Kidney (tissue), 14 donors: Measurements from ENCODE around the gene SPTLC3. TPM values are rescaled to one million over a fixed set of nuclear protein-coding genes. Genes with fewer than 3 reads are reported as not detected.

Experiments
- DNase-seq, 5 donors: peaks; one replicate each; pipeline ENCODE4 v3.0.0-alpha.2; 2013 to 2020
- FAIRE-seq: peaks from 2 replicates; lab custom pipeline; 2012; peaks lifted over from hg19 to GRCh38; lab: Jason Lieb, UNC
- H3K27ac ChIP-seq, 2 donors: one replicate each; pipeline ENCODE4 v1.7.0; 2013; ENCODE audit warnings: low read depth in 2 of 2, low read length in 2 of 2, inconsistent platforms in 1 of 2
- H3K27me3 ChIP-seq: one replicate; pipeline ENCODE4 v1.7.1; 2013; ENCODE audit warnings: low read length, inconsistent platforms; ENCODE audit not compliant: control insufficient read depth, insufficient read depth
- H3K36me3 ChIP-seq, 3 donors: one replicate each; pipeline versions ENCODE4 v1.7.0 to v1.7.1; 2013; ENCODE audit warnings: low read length in 3 of 3, control low read depth in 1 of 3, inconsistent platforms in 1 of 3; ENCODE audit not compliant: insufficient read depth in 3 of 3, control insufficient read depth in 2 of 3
- H3K4me1 ChIP-seq, 3 donors: one replicate each; pipeline versions ENCODE4 v1.7.0 to v1.7.1; 2013; ENCODE audit warnings: low read length in 3 of 3, inconsistent platforms in 1 of 3, low read depth in 1 of 3; ENCODE audit not compliant: control insufficient read depth in 2 of 3, insufficient read depth in 2 of 3
- H3K4me3 ChIP-seq, 3 donors: one replicate each; pipeline versions ENCODE4 v1.7.0 to v1.8.1; 2013; ENCODE audit warnings: low read length in 3 of 3, control low read depth in 1 of 3, inconsistent platforms in 1 of 3
- H3K9ac ChIP-seq, 3 donors: one replicate each; pipeline versions ENCODE4 v1.7.0 to v1.7.1; 2013; ENCODE audit warnings: low read length in 3 of 3, control low read depth in 1 of 3, inconsistent platforms in 1 of 3
- H3K9me3 ChIP-seq, 3 donors: one replicate each; pipeline versions ENCODE4 v1.7.0 to v1.7.1; 2013; ENCODE audit warnings: low read length in 3 of 3, control low read depth in 1 of 3, inconsistent platforms in 1 of 3; ENCODE audit not compliant: control insufficient read depth in 2 of 3, insufficient read depth in 1 of 3
- CTCF ChIP-seq: IDR thresholded peaks from 3 replicates; pipeline ENCODE4 v1.5.1; 2012; ENCODE audit warnings: mild to moderate bottlenecking, moderate library complexity, borderline replicate concordance; ENCODE audit not compliant: insufficient read depth; ENCODE audit errors: extremely low read depth
- intact Hi-C: fragments of 100-400 bp; cut with DNase I; formaldehyde crosslinking; loops from one replicate; pipeline ENCODE4 v1.11.1; 2022
- polyA plus RNA-seq: library from polyadenylated mRNA; stranded (reverse); fragments of 350-450 nt; fragmentation: Illumina TruSeq; extraction: RNeasy Lipid Tissue Mini Kit (QIAGEN cat#74804); gene quantifications from one replicate; pipeline ENCODE4 v1.2.3, GENCODE V29; 2014; ENCODE audit warnings: low read depth, low replicate concordance; ENCODE audit not compliant: insufficient read depth
- total RNA-seq: library from RNA; stranded (reverse); fragmentation: NEBNext Ultra II Directional; extraction: Animal tissue kit (Norgen Biotek cat#: 25700); gene quantifications from one replicate; pipeline ENCODE4 v1.2.1, GENCODE V29; 2021
- donor health status: control.
- donor health status: control.
- donor health status: control.
- donor health status: control.
- donor health status: control.
- donor health status: DM: yes; HTN: yes; CAD: no.
- donor health status: Normal renal cell carcinoma (clear cell type).

SPTLC3 gene
- total and polyA plus RNA-seq, 2 donors from 2014 or later, result 7.1 to 65.9 TPM

- intact Hi-C loops, result no loop called here
- H3K9me3 ChIP-seq, result no peaks in the 10 kb centered on the region
- H3K27ac ChIP-seq, result no peak overlapping the region
- H3K36me3 ChIP-seq, result peaks cover 0 to 9% (median 2%) of the 10 kb centered on the region in 3 donors
- no peaks in the 10 kb centered on the region for H3K4me1 ChIP-seq
- no peak overlapping the region for H3K4me3 ChIP-seq
- H3K9ac ChIP-seq, result no peak overlapping the region
- no peaks in the 10 kb centered on the region for H3K27me3 ChIP-seq
- DNase-seq, result no peak
- no peak for FAIRE-seq
- no peak for TF ChIP-seq CTCF
Measured at GRCh38 chr20:13046409-13046808, 37.6 kb downstream of the SPTLC3 start.

- TF ChIP-seq CTCF, result no peak
- Histone ChIP-seq H3K27ac (no peak overlapping the region), H3K36me3 (peaks cover 0 to 1% (median under 1%) of the 10 kb centered on the region in 3 donors), H3K9me3 (no peaks in the 10 kb centered on the region), H3K27me3 (no peaks in the 10 kb centered on the region), H3K4me3 (no peak overlapping the region), H3K9ac (no peak overlapping the region), H3K4me1 (no peaks in the 10 kb centered on the region)
- no peak for FAIRE-seq
- intact Hi-C loops, result no loop called here
- no peak for DNase-seq
Measured at GRCh38 chr20:13054011-13054410, 45.2 kb downstream of the SPTLC3 start.

GRCh38 chr20:13058666-13059389 is 50.1 kb downstream of the SPTLC3 start:
- Histone ChIP-seq H3K4me3 (no peak overlapping the region), H3K36me3 (no peaks in the 10 kb centered on the region), H3K27me3 (no peaks in the 10 kb centered on the region), H3K27ac (no peak overlapping the region), H3K9me3 (no peaks in the 10 kb centered on the region), H3K4me1 (no peaks in the 10 kb centered on the region), H3K9ac (no peak overlapping the region)
- no peak for FAIRE-seq
- no peak for TF ChIP-seq CTCF
- intact Hi-C loops, result no loop called here
- no peak for DNase-seq
